GM10266 (cell line): ENCODE measurements around the gene TBC1D2B.
"Not testable (repeated sequence)": the region's sequence is repeated elsewhere in the genome, so short reads cannot be mapped to it uniquely, and the experiment has no call there.

Source experiments
- DNase-seq: peaks from one replicate; pipeline ENCODE4 v3.0.0; 2012; ENCODE audit errors: extremely low spot score
- CTCF ChIP-seq: IDR thresholded peaks from 2 replicates; pipeline ENCODE4 v1.5.1; 2012; ENCODE audit warnings: mild to moderate bottlenecking, low read depth; ENCODE audit not compliant: control insufficient read depth, insufficient read depth; ENCODE audit errors: missing control alignments

Gene TBC1D2B

GRCh38 chr15:77974416-77975331 is 102.8 kb downstream of the TBC1D2B start:
- DNase-seq = no peak

GRCh38 chr15:77974098-77974414 is 103.5 kb downstream of the TBC1D2B start:
- TF ChIP-seq CTCF = no peak
- no peak for DNase-seq

More at GRCh38 chr15:77974416-77975331, 102.8 kb downstream of the TBC1D2B start:
- no peak for TF ChIP-seq CTCF

GRCh38 chr15:77973273-77974097 is 104.0 kb downstream of the TBC1D2B start:
- not testable (repeated sequence) for DNase-seq

GRCh38 chr15:77972706-77973105 is 104.8 kb downstream of the TBC1D2B start:
- not testable (repeated sequence) for DNase-seq

- not testable (repeated sequence) for DNase-seq
Observed at GRCh38 chr15:77971875-77972274, 105.6 kb downstream of the TBC1D2B start.

GRCh38 chr15:77970813-77971360 is 106.6 kb downstream of the TBC1D2B start:
- DNase-seq = not testable (repeated sequence)

GRCh38 chr15:77969055-77969454 is 108.5 kb downstream of the TBC1D2B start:
- DNase-seq = no peak
- no peak for TF ChIP-seq CTCF

GRCh38 chr15:77967798-77968197 is 109.7 kb downstream of the TBC1D2B start:
- DNase-seq = no peak
- no peak for TF ChIP-seq CTCF

GRCh38 chr15:77967235-77967615 is 110.3 kb downstream of the TBC1D2B start:
- not testable (repeated sequence) for DNase-seq
